Suprapubic skin (tissue), 4 donors: ENCODE data around the gene UNC45A.

Experiments used
- EP300 ChIP-seq: sonication (generic); formaldehyde crosslinking; IDR thresholded peaks from one replicate; pipeline ENCODE4 v1.6.1; 2017; ENCODE audit warnings: antibody characterized with exemption
- POLR2A ChIP-seq, 2 donors: fragments of 450-650 bp; IDR thresholded peaks; one replicate each; pipeline ENCODE4 v1.6.1; 2017; ENCODE audit warnings: antibody characterized with exemption in 2 of 2, mild to moderate bottlenecking in 2 of 2, moderate library complexity in 2 of 2
- POLR2AphosphoS5 ChIP-seq, 3 donors: sonication (generic); formaldehyde crosslinking; IDR thresholded peaks; one replicate each; pipeline ENCODE4 v1.6.1; 2017; ENCODE audit warnings: antibody characterized with exemption in 3 of 3
- TF ChIP-seq, protein P1 (sequence below), 2 donors: fragments of 200-600 bp in 1 of 2; fragments of 450-650 bp in 1 of 2; sonication (generic) in 1 of 2; IDR thresholded peaks; one replicate each; pipeline ENCODE4 v1.5.1; 2016 to 2019; ENCODE audit warnings: antibody characterized with exemption in 2 of 2, mild to moderate bottlenecking in 1 of 2, moderate library complexity in 1 of 2

DNA sequence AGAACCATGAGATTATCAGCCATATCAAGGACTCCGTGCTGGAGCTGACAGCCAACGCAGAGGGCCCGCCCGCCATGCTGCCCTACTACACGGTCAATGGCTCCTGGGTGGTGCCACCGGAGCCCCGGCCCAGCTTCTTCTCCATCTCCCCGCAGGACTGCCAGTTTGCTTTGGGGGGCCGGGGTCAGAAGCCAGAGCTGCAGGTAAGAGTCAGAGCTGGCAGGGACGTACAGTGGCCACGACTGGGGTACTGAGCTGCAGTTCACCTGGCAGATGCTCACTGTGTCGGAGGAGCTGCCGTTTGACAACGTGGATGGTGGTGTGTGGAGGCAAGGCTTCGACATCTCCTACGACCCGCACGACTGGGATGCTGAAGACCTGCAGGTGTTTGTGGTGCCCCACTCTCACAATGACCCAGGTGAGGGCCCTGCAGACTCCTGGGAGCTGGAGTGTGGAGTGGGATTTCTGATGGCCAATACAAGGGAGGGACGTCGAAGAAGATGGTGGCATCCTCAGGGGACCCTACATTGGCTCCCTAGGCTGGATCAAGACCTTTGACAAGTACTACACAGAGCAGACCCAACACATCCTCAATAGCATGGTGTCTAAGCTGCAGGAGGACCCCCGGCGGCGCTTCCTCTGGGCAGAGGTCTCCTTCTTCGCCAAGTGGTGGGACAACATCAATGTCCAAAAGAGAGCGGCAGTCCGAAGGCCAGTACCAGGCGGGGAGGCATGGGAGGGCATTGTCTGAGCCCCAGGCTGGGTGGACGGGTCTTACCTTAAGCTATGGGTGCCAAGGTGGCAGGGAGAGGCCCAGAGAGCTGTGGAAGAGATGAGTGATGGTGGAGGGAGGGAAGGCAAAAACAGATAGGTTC, 29.5 kb upstream of the UNC45A start:
- TF ChIP-seq, protein P1, sequence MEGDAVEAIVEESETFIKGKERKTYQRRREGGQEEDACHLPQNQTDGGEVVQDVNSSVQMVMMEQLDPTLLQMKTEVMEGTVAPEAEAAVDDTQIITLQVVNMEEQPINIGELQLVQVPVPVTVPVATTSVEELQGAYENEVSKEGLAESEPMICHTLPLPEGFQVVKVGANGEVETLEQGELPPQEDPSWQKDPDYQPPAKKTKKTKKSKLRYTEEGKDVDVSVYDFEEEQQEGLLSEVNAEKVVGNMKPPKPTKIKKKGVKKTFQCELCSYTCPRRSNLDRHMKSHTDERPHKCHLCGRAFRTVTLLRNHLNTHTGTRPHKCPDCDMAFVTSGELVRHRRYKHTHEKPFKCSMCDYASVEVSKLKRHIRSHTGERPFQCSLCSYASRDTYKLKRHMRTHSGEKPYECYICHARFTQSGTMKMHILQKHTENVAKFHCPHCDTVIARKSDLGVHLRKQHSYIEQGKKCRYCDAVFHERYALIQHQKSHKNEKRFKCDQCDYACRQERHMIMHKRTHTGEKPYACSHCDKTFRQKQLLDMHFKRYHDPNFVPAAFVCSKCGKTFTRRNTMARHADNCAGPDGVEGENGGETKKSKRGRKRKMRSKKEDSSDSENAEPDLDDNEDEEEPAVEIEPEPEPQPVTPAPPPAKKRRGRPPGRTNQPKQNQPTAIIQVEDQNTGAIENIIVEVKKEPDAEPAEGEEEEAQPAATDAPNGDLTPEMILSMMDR (IDR thresholded peaks at IDR 0.05), result no peak
- no peak for TF ChIP-seq POLR2AphosphoS5 (IDR thresholded peaks at IDR 0.05)
- TF ChIP-seq POLR2A (IDR thresholded peaks at IDR 0.05), result no peak
- TF ChIP-seq EP300, result no peak
